ENCODE data around the gene COA6.
"Not testable (repeated sequence)": the region's sequence is repeated elsewhere in the genome, so short reads cannot be mapped to it uniquely, and the experiment has no call there.

Gene COA6

GRCh38 chr1:234369784-234370183 is 3.5 kb upstream of the COA6 start:
- no peak overlapping the region for H3K27ac ChIP-seq
- H3K4me3 ChIP-seq: no peak overlapping the region
- no peak for TF ChIP-seq CTCF (IDR thresholded peaks at IDR 0.05)
- no peak for DNase-seq (ENCODE audit: low spot score)

GRCh38 chr1:234371414-234371813 is 1.8 kb upstream of the COA6 start:
- DNase-seq (ENCODE audit: low spot score): no peak
- no peak for TF ChIP-seq CTCF (IDR thresholded peaks at IDR 0.05)
- no peak overlapping the region for H3K27ac ChIP-seq
- H3K4me3 ChIP-seq: no peak overlapping the region

GRCh38 chr1:234372011-234372757 is 1.1 kb upstream of the COA6 start:
- H3K27ac ChIP-seq: no peak overlapping the region

GRCh38 chr1:234373959-234374254 is 651 bp downstream of the COA6 start:
- Histone ChIP-seq H3K4me3 (peak overlapping the region; percentile 97), H3K27ac (peak overlapping the region; percentile 92 to 95)
- TF ChIP-seq CTCF (IDR thresholded peaks at IDR 0.05): no peak
- DNase-seq (ENCODE audit: low spot score): no peak

More at GRCh38 chr1:234372011-234372757, 1.1 kb upstream of the COA6 start:
- peak overlapping the region; percentile 97 for H3K4me3 ChIP-seq
- TF ChIP-seq CTCF (IDR thresholded peaks at IDR 0.05): no peak
- DNase-seq (ENCODE audit: low spot score): no peak

- no peak overlapping the region for H3K27ac ChIP-seq
- no peak for TF ChIP-seq CTCF (IDR thresholded peaks at IDR 0.05)
- no peak for DNase-seq (ENCODE audit: low spot score)
- H3K4me3 ChIP-seq: no peak overlapping the region
Measured at GRCh38 chr1:234375672-234376071, 2.4 kb downstream of the COA6 start.

GRCh38 chr1:234379591-234380109 is 6.4 kb downstream of the COA6 start:
- H3K4me3 ChIP-seq; H3K27ac ChIP-seq; DNase-seq (ENCODE audit: low spot score): not testable (repeated sequence)

GRCh38 chr1:234381699-234382555 is 8.7 kb downstream of the COA6 start:
- no peak for TF ChIP-seq CTCF (IDR thresholded peaks at IDR 0.05)
- DNase-seq (ENCODE audit: low spot score): no peak
- Histone ChIP-seq H3K27ac (no peak overlapping the region), H3K4me3 (no peak overlapping the region)

Measured in coronary artery (tissue), 2 donors.